ENCODE data around the gene ZNF275.
"Not testable (repeated sequence)": the region's sequence is repeated elsewhere in the genome, so short reads cannot be mapped to it uniquely, and the experiment has no call there.

ZNF275 gene

DNA sequence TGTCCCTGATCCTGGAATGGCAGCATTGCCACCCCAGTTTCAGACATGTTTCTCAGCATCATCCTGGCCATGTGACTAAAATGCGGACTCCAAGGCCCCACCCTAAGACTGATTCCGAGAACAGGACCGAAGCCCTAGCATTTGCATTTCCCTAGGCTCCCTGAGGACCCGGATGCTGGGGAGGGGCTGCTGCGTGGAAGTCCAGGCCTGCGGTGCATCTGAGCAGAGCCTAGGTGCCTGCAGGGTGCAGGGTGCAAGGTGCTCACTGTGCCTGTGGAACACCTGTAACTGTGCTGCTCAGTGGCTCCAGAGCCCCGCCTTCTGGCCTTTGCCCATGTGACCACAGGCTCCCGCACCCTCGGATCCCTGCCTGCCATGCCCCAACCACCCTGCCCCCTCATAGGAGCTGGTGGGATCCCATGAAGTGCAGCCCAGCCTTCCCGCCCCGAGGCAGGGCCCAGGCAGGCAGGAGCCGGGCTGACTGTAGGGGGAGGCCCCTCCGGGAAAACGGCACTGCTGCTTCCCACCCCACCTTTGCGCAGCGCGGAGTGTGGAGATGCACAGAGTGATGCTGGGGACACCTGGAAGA, 27.3 kb upstream of the ZNF275 start:
- H3K27me3 ChIP-seq (ENCODE audit: control insufficient read depth, insufficient read depth, low read length), result no peaks in the 10 kb centered on the region
- no peaks in the 10 kb centered on the region for H3K9me3 ChIP-seq (ENCODE audit: control insufficient read depth, insufficient read depth, low read length)
- H3K4me3 ChIP-seq (ENCODE audit: low read depth, low read length), result no peak overlapping the region
- H3K36me3 ChIP-seq (ENCODE audit: control insufficient read depth, insufficient read depth, low read length), result no peaks in the 10 kb centered on the region
- H3K9ac ChIP-seq (ENCODE audit: low read depth, low read length), result no peak overlapping the region
- H3K4me1 ChIP-seq (ENCODE audit: control insufficient read depth, insufficient read depth, low read length), result no peaks in the 10 kb centered on the region

DNA sequence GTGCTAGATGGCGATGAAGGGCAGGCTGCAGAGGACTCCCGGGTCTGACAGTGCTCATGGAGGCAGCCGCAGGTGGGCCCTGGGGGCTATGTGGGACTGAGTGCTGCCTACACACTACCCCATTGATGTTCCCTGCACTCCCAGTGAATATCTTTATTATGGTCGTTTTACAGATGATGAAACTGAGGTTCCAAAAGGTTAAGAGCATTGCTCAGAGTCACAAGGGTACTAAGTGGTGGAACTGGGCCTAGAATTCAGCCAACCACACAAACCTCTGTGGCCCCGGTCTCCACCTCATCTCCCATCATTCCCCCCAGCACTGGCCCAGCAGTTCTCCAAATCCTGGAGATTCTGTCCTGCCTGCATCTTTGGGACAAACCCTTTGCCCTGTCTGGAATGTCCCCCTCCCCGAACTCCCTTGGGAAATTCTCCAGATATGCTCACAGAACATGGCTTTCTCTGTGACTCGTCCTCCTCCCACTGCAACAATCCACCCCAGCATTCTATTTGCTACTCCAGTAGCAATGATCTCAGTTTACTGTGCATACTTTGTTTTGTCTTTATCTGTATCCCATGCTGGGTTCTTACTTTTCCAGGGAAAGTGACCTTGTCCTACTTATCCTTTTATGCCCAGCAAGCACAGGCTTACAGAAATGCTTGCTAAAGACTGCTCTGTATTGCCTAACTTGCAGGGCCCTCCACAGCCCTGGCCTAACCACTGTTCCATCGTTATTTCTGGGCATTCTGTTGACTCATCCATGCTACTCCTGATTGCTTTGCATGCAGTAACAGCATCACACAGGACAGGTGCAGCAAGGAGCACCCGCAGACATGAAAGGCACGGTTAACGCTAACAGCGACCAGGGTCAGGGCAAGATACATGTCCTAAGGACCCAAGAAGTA, 26.4 kb upstream of the ZNF275 start:
- peaks cover 7% of the 10 kb centered on the region for H3K9me3 ChIP-seq (ENCODE audit: control insufficient read depth, insufficient read depth, low read length)
- no peaks in the 10 kb centered on the region for H3K36me3 ChIP-seq (ENCODE audit: control insufficient read depth, insufficient read depth, low read length)
- no peak overlapping the region for H3K4me3 ChIP-seq (ENCODE audit: low read depth, low read length)
- no peaks in the 10 kb centered on the region for H3K27me3 ChIP-seq (ENCODE audit: control insufficient read depth, insufficient read depth, low read length)
- H3K9ac ChIP-seq (ENCODE audit: low read depth, low read length), result no peak overlapping the region
- H3K4me1 ChIP-seq (ENCODE audit: control insufficient read depth, insufficient read depth, low read length), result no peaks in the 10 kb centered on the region

DNA sequence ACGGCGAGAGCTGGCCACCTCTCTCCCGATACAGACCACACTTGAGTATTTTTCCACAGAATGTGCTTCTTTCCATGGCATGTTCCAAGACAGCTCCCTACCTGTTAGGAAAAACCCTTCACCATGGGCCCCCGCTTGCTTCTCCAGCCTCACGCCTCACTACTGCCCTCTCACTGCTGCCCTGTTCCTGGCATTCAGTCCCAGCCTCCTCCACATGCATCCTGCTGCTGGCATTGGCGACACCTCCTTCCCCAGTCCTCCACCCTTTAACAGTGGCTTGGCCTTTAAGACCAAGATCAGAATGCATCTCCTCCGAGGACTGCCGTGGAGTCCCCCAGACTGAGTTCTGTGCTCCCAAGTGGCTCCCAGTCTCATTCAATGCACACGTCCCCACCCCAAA, 23.1 kb upstream of the ZNF275 start:
- peaks cover 7% of the 10 kb centered on the region for H3K9me3 ChIP-seq (ENCODE audit: control insufficient read depth, insufficient read depth, low read length)
- H3K36me3 ChIP-seq (ENCODE audit: control insufficient read depth, insufficient read depth, low read length), result no peaks in the 10 kb centered on the region
- no peaks in the 10 kb centered on the region for H3K4me1 ChIP-seq (ENCODE audit: control insufficient read depth, insufficient read depth, low read length)
- H3K9ac ChIP-seq (ENCODE audit: low read depth, low read length), result no peak overlapping the region
- no peaks in the 10 kb centered on the region for H3K27me3 ChIP-seq (ENCODE audit: control insufficient read depth, insufficient read depth, low read length)
- no peak overlapping the region for H3K4me3 ChIP-seq (ENCODE audit: low read depth, low read length)

DNA sequence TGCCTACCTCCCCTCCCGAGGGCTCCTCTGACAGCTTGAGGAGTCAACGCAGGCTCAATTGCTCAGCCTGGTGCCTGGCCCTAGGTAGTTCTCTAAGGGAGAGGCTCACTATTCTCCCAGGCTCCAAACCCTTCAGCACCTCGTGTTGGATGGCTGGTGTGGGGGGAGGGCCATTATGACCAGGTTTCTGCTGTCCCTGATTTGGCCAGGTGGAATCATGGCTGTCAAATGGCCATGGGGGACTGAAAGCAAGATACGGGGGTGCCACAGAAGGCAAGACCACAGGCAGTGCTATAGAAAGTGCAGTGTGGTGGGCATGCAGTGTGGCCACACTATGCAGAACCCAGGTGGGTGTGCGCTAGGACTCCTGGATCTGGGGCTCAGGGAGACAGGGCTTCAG, 21.9 kb upstream of the ZNF275 start:
- peaks cover 7% of the 10 kb centered on the region for H3K9me3 ChIP-seq (ENCODE audit: control insufficient read depth, insufficient read depth, low read length)
- no peaks in the 10 kb centered on the region for H3K4me1 ChIP-seq (ENCODE audit: control insufficient read depth, insufficient read depth, low read length)
- no peaks in the 10 kb centered on the region for H3K36me3 ChIP-seq (ENCODE audit: control insufficient read depth, insufficient read depth, low read length)
- H3K9ac ChIP-seq (ENCODE audit: low read depth, low read length), result no peak overlapping the region
- H3K4me3 ChIP-seq (ENCODE audit: low read depth, low read length), result no peak overlapping the region
- no peaks in the 10 kb centered on the region for H3K27me3 ChIP-seq (ENCODE audit: control insufficient read depth, insufficient read depth, low read length)

DNA sequence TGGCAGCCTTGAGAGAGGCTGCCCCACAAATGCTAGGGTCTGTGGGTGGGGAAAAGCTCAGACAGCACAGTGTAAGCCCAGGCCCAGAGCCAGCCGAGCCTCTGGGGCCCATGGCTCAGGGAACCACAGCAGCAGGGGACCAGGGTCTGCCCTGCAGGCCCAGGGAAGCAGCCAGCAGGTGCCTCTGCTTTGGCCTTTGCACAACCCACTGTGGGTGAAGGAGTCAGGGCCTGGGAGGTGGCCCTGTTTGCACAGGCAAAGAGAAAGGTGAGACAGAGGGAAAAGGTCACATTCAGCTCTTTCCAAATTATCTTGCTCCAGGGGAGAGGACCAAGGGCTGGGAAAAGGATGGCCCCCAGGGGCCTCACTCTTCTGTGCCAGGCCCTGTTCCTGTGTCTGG, 21.1 kb upstream of the ZNF275 start:
- H3K27me3 ChIP-seq (ENCODE audit: control insufficient read depth, insufficient read depth, low read length), result no peaks in the 10 kb centered on the region
- H3K9ac ChIP-seq (ENCODE audit: low read depth, low read length), result no peak overlapping the region
- no peak overlapping the region for H3K4me3 ChIP-seq (ENCODE audit: low read depth, low read length)
- peaks cover 7% of the 10 kb centered on the region for H3K9me3 ChIP-seq (ENCODE audit: control insufficient read depth, insufficient read depth, low read length)
- no peaks in the 10 kb centered on the region for H3K36me3 ChIP-seq (ENCODE audit: control insufficient read depth, insufficient read depth, low read length)
- H3K4me1 ChIP-seq (ENCODE audit: control insufficient read depth, insufficient read depth, low read length), result no peaks in the 10 kb centered on the region

DNA sequence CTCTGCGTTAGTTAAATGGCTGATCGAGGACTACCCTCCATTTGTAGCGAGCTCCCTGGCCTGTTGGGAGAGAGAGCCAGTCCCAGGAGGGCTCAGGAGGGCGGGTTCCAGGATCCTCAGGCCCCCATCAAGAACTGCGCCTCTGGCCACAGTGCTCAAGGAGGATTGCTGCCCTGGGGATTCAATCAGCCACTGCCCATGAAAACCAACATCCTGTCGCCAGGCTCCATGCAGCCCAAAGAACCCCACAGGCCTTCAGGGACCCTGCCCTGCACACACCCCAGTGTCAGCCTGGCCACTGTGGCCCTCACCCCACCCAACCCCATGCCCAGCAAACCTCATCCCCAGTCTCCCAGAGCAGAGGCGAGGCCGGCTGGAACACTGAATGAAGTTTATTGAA, 16.6 kb upstream of the ZNF275 start:
- no peak overlapping the region for H3K9ac ChIP-seq (ENCODE audit: low read depth, low read length)
- H3K9me3 ChIP-seq (ENCODE audit: control insufficient read depth, insufficient read depth, low read length), result peaks cover under 1% of the 10 kb centered on the region
- no peaks in the 10 kb centered on the region for H3K4me1 ChIP-seq (ENCODE audit: control insufficient read depth, insufficient read depth, low read length)
- no peaks in the 10 kb centered on the region for H3K36me3 ChIP-seq (ENCODE audit: control insufficient read depth, insufficient read depth, low read length)
- H3K27me3 ChIP-seq (ENCODE audit: control insufficient read depth, insufficient read depth, low read length), result peaks cover 7% of the 10 kb centered on the region
- H3K4me3 ChIP-seq (ENCODE audit: low read depth, low read length), result no peak overlapping the region

DNA sequence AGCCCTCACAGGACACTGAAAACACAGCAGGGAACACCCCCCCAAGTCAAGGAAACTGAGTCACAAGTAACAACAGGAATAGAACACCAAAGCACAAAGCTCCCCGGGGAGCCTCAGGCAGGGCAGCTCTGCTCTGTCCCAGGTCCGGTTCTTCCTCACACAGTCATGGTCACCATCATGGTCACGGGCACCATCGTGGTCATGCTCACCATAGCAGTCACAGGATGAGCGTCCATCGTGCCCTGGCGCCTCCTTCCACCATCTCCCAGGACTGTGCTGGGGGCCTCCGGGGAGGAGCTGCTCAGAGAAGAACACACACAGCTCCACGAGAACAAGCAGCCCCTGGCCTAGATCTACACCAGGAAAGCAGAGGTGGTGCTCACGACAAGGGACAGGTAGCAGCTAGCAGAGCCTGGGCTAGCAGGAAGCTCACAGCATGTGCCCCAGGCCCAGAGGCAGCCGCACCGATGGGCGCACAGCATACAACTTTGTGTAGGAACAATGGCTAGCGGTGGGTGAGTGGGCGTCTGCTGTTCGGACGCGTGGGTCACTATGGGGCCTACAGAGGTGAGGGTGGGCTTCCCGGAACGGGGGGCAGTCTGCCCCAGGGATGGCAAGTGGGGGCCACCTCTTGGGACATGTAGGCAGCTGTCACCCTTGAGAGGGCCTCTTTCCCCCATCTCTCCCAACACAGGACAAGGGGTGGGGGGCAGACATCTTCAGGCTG, 15.8 kb upstream of the ZNF275 start:
- no peak overlapping the region for H3K9ac ChIP-seq (ENCODE audit: low read depth, low read length)
- no peaks in the 10 kb centered on the region for H3K36me3 ChIP-seq (ENCODE audit: control insufficient read depth, insufficient read depth, low read length)
- no peak overlapping the region for H3K4me3 ChIP-seq (ENCODE audit: low read depth, low read length)
- H3K4me1 ChIP-seq (ENCODE audit: control insufficient read depth, insufficient read depth, low read length), result no peaks in the 10 kb centered on the region
- H3K9me3 ChIP-seq (ENCODE audit: control insufficient read depth, insufficient read depth, low read length), result no peaks in the 10 kb centered on the region
- peaks cover 7% of the 10 kb centered on the region for H3K27me3 ChIP-seq (ENCODE audit: control insufficient read depth, insufficient read depth, low read length)

DNA sequence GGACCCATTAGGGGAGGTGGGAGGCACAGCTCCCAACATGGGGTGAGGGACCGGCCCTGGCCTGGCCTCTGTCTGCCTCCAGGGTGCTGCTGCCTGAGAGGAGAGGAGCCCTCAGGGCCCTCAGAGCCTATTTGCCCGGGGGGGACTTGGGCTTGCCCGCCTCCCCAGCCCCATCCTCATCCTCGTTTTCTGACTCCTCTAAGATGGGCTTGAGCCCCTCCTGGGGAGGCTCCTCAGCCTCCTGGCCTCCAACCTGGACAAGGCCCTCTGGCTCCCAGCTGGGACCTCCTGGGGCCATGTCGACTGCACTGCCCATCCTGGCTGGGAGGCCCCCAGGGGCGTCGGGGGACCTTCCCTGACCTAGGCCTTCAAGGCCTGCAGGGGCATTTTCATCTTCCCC, 15.1 kb upstream of the ZNF275 start:
- Histone ChIP-seq H3K36me3 (ENCODE audit: control insufficient read depth, insufficient read depth, low read length) (no peaks in the 10 kb centered on the region), H3K4me1 (ENCODE audit: control insufficient read depth, insufficient read depth, low read length) (no peaks in the 10 kb centered on the region), H3K4me3 (ENCODE audit: low read depth, low read length) (no peak overlapping the region), H3K9me3 (ENCODE audit: control insufficient read depth, insufficient read depth, low read length) (no peaks in the 10 kb centered on the region), H3K27me3 (ENCODE audit: control insufficient read depth, insufficient read depth, low read length) (peaks cover 7% of the 10 kb centered on the region), H3K9ac (ENCODE audit: low read depth, low read length) (no peak overlapping the region)

DNA sequence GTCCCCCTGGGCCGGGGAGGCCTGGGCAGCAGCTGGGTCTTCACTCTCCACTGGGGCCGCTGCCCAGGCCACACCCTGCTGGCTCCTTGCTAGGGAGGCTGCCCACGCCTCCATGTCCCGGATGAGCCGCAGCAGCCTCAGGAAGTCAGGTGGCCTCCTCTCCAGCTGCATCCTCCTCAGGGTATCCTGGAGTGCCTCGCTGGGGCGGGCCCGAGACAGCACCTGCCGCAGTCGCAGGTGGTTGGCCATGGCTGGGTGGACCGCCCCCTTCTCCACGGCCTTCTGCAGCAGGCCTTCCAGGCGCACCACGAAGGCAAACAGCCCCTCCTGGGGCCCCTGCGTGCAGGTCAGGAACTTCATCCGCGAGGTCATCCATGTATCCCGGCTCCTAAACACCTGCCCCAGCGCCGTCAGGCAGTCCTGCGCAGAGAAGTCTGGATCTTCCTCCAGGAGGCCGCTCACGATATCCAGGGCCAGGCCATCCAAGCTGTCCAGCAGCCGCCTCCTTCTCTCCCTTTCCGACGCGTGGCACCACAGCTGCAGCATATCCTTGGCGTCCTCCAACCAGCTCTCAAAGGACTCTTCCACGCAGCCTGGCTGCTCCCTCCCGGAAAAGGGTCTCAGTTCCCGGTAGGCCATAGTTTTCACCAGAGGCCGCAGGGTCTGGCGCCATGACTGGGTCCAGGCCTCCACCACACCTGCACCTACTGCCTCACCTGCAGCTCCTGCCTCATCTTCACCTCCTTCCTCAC, 14.5 kb upstream of the ZNF275 start:
- Histone ChIP-seq H3K36me3 (ENCODE audit: control insufficient read depth, insufficient read depth, low read length) (no peaks in the 10 kb centered on the region), H3K9ac (ENCODE audit: low read depth, low read length) (no peak overlapping the region), H3K4me3 (ENCODE audit: low read depth, low read length) (no peak overlapping the region), H3K27me3 (ENCODE audit: control insufficient read depth, insufficient read depth, low read length) (peaks cover 7% of the 10 kb centered on the region), H3K9me3 (ENCODE audit: control insufficient read depth, insufficient read depth, low read length) (no peaks in the 10 kb centered on the region), H3K4me1 (ENCODE audit: control insufficient read depth, insufficient read depth, low read length) (no peaks in the 10 kb centered on the region)

DNA sequence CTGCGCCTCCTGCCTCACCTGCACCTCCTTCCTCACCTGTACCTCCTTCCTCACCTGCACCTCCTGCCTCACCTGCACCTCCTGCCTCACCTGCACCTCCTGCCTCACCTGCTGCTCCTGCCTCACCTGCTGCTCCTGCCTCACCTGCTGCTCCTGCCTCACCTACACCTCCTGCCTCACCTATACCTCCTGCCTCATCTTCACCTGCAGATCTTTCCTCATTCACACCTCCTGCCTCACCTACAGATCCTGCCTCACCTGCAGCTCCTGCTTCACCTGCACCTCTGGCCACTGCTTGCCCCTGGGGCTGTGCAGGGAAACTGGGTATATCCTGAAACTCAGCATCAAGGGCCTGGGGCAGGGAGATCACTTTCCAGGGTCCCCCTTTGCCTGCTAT, 13.9 kb upstream of the ZNF275 start:
- not testable (repeated sequence) for H3K9ac ChIP-seq (ENCODE audit: low read depth, low read length); H3K4me3 ChIP-seq (ENCODE audit: low read depth, low read length); H3K9me3 ChIP-seq (ENCODE audit: control insufficient read depth, insufficient read depth, low read length); H3K36me3 ChIP-seq (ENCODE audit: control insufficient read depth, insufficient read depth, low read length); H3K4me1 ChIP-seq (ENCODE audit: control insufficient read depth, insufficient read depth, low read length); H3K27me3 ChIP-seq (ENCODE audit: control insufficient read depth, insufficient read depth, low read length)

DNA sequence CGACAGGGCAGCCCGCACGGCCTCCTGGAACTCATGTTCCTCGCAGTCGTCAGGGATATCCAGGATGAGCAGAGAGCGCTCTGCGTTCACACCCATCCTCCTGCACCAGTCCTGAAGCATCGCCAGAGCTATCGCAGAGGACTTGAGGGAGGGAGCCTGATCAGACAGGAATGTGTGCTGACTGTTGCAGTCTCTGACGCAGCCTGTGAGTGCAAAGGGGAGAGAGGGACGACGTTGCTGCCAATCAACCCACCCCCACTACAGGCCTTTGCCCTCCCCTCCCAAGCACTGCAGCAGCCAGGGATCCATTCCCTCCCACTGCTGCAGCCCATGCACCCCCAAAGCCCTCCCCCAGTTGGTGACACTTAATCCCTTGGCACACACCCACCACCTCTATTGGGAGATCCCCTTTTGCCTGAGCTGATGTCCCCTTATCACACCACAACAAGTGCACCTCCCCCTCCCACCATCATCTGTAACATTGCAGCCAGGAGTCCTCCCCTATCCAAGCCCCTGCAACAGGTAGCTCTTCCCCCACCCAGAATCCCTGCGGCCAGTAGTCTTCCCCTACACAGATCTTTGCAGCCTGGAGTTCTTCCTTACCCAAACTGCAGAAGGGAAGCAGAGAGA, 13.3 kb upstream of the ZNF275 start:
- Histone ChIP-seq H3K9ac (ENCODE audit: low read depth, low read length) (no peak overlapping the region), H3K4me1 (ENCODE audit: control insufficient read depth, insufficient read depth, low read length) (no peaks in the 10 kb centered on the region), H3K27me3 (ENCODE audit: control insufficient read depth, insufficient read depth, low read length) (peaks cover 7% of the 10 kb centered on the region), H3K4me3 (ENCODE audit: low read depth, low read length) (peak overlapping the region; percentile 30), H3K36me3 (ENCODE audit: control insufficient read depth, insufficient read depth, low read length) (no peaks in the 10 kb centered on the region), H3K9me3 (ENCODE audit: control insufficient read depth, insufficient read depth, low read length) (no peaks in the 10 kb centered on the region)

All from iPS-15b (cell line).